AG10803 (cell line): ENCODE results near the gene SLFN11.
"Not testable (repeated sequence)": the region's sequence is repeated elsewhere in the genome, so short reads cannot be mapped to it uniquely, and the experiment has no call there.

ENCODE experiments used
- DNase-seq: peaks from one replicate; pipeline ENCODE4 v3.0.0; 2010; ENCODE audit warnings: low read depth
- H3K4me3 ChIP-seq: 2 replicates; pipeline ENCODE4 v1.5.1; 2011; ENCODE audit warnings: mild to moderate bottlenecking, low read length, control low read depth
- CTCF ChIP-seq: conservative IDR thresholded peaks from 2 replicates; pipeline ENCODE4 v1.5.1; 2011; ENCODE audit warnings: mild to moderate bottlenecking, low read length, control low read depth, inconsistent platforms

Gene SLFN11

GRCh38 chr17:35373534-35373983 lies at the start of gene SLFN11:
TSS of gene SLFN11 (minus strand) at chr17:35373621. CDS start at chr17:35363807, 9,814 bp downstream.
- peak; percentile 96 for DNase-seq
- peak within 1 kb of the TSS; percentile 93 for H3K4me3 ChIP-seq
- TF ChIP-seq CTCF, result no peak

GRCh38 chr17:35421069-35421468 lies 47.6 kb upstream of the SLFN11 start:
- DNase-seq, H3K4me3 ChIP-seq: not testable (repeated sequence)

- DNase-seq, result no peak
- H3K4me3 ChIP-seq, result no peak overlapping the region
- no peak for TF ChIP-seq CTCF
Measured at GRCh38 chr17:35416659-35417058, 43.2 kb upstream of the SLFN11 start.

GRCh38 chr17:35414707-35415106 lies 41.3 kb upstream of the SLFN11 start:
- H3K4me3 ChIP-seq, DNase-seq: not testable (repeated sequence)

GRCh38 chr17:35414247-35414646 lies 40.8 kb upstream of the SLFN11 start:
- no peak for DNase-seq
- TF ChIP-seq CTCF, result no peak
- no peak overlapping the region for H3K4me3 ChIP-seq

GRCh38 chr17:35407531-35407930 lies 34.1 kb upstream of the SLFN11 start:
- DNase-seq, result no peak
- no peak for TF ChIP-seq CTCF
- H3K4me3 ChIP-seq, result no peak overlapping the region

GRCh38 chr17:35406568-35406967 lies 33.1 kb upstream of the SLFN11 start:
- TF ChIP-seq CTCF, result no peak
- no peak overlapping the region for H3K4me3 ChIP-seq
- no peak for DNase-seq

GRCh38 chr17:35404360-35404759 lies 30.9 kb upstream of the SLFN11 start:
- DNase-seq, result no peak
- no peak for TF ChIP-seq CTCF
- H3K4me3 ChIP-seq, result no peak overlapping the region

GRCh38 chr17:35393783-35394182 lies 20.4 kb upstream of the SLFN11 start:
- H3K4me3 ChIP-seq, DNase-seq: not testable (repeated sequence)
